NOMO-1 treated with dmso at 0.1 percent for 144 hours (cell line): Measurements from ENCODE around the gene IRF9.
"Not testable (repeated sequence)": the region's sequence is repeated elsewhere in the genome, so short reads cannot be mapped to it uniquely, and the experiment has no call there.

Experiments
- DNase-seq: peaks from one replicate; lab custom pipeline; 2025; ENCODE audit not compliant: unreplicated experiment; lab: John Stamatoyannopoulos, UW

The IRF9 gene

DNA sequence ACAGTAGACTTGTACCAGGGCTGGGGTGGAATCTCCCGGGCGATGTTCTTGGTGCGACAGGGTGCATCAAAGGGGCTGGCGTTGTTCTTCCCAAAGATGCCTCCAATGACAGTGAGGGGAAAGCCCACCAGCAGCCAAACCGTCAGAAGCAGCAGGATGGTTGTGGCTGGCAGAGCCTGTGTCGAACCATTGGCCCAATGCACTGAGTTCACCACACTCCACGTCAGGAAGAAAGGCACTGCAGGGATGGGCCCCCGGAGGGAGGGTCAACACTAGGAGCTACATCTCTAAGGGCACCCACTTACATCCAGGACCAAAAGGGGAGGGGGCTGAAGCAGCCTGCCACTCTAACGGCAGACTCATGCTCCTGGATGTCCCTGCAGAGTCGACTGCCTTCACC, 29.4 kb downstream of the IRF9 start:
- DNase-seq, result no peak

DNA sequence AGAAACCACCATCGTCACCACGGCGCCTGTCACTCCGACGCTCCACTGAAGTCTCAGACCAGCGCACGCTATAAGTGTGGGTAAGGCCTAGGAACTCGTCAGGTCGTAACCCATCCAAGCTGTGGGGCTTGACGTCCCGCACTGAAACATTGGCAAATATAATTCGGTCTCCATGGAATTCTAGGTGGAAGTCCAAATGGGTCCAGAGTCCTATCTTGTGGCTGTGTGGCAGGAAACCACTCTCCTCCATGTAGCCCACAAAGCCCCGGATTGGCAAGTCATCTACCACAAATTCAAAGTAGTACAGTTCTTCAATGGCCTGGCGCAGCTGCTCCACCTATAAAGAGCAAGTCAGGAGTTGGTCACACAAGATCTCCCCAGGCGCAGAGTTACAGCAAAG, 31.9 kb downstream of the IRF9 start:
- DNase-seq, result no peak

DNA sequence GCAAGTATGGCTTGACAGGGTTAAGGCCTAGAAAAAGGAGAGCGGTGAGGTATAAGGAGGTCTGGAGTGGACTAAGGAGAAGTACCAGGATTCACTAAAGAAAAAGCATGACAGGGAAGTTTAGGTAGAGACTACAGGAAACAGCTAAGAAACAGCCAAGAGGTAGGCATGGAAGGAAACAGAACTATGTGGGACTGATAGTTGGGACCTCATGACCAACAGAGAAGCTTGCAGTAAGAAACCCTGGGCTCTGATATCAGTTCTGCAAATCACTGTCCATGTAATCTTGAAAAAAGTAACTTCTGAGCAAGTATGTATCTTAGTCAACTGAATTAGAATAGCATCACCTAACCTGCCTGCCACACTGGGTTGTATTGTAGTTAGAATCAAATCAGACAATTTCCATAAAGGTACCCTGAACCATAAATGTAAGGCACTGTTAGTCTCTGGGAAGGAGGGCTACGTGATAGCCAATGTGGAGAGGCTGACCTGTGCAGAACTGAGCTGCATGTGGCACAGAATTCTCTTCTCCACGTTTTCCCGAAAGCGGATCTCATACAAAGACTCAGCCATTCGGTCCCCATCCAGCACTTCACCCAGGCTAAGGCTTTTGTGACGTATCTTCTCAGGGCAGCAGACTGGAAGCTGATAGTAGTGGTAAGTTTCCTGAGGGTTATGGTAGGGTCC, 33.3 kb downstream of the IRF9 start:
- DNase-seq, result no peak

DNA sequence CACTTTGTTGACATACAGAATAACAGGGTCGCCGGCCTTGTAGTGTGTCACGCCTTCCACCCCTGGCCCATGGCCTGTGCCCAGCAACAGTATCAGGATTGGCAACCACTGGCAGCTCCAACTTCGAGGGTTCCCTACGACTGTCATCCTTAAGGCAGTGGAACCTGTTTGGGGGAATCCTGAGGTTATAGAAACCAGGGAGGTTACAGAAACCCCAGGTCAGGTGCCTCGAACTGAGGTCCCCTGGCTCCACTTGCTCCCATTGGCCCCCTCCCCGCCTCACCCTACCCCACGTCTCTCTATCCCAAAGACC, 33.8 kb downstream of the IRF9 start:
- DNase-seq, result no peak

- DNase-seq, result peak; percentile 84
These were observed 34.4 kb downstream of the IRF9 start, which contains the start of gene TM9SF1 for GRCh38 chr14:24195186-24196070. Gene TM9SF1, minus strand, starts transcription at chr14:24195441. Its CDS starts 422 bp downstream, at chr14:24195019.

GRCh38 chr14:24196071-24197055, 35.3 kb downstream of the IRF9 start:
- peak; percentile 42 for DNase-seq

- DNase-seq, result no peak
These were observed 36.0 kb downstream of the IRF9 start for GRCh38 chr14:24197056-24197450.

DNA sequence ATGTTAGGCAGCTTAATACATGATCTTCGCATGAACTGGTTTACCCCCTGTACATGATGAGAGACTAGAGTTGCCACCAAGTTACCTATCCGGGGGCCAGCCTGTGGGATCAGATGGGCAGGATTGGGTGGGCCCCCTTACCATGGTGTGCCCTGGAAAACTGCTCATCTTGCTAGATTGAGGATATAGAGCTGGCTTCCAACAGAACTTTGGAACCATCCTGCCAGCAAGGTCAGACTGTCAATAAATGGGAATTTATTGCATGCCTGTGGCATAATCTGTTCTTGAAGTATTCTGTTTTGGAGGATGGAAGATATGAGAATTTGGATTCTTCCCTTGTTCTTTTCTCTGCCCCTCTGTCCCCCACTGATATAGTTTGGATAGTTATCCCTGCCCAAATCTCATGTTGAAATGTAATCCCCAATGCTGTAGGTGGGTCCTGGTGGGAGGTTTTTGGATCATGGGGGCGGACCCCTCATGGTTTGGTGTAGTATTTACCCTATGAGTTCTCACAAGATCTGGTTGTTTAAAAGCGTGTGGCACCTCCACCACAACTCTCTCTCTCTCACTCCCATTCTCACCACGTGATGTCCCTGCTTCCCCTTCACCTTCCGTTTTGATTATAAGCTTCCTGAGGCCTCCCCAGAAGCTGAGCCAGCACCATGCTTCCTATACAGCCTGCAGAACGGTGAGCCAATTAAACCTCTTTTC, 37.9 kb downstream of the IRF9 start:
- no peak for DNase-seq

- not testable (repeated sequence) for DNase-seq
These were observed 41.5 kb downstream of the IRF9 start for GRCh38 chr14:24202538-24202937.

DNA sequence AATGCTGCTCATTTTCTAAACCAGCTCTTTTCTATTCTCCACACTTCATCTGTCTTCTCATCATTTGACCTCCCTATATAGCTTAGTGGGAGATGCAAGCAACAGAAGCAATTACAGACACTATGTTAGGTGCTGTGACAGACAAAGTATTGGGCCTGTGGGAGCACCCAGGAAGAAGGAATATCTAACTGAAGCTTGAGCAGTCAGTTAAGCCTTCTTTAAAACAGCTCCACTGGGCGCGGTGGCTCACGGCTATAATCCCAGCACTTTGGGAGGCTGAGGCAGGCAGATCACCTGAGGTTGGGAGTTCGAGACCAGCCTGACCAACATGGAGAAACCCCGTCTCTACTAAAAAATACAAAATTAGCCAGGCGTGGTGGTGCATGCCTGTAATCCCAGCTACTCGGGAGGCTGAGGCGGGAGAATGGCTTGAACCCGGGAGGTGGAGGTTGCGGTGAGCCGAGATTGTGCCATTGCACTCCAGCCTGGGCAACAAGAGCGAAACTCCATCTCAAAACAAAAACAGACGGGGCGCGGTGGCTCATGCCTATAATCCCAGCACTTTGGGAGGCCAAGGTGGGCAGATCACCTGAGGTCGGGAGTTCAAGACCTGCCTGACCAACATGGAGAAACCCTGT, 42.3 kb downstream of the IRF9 start:
- DNase-seq, result not testable (repeated sequence)

- no peak for DNase-seq
These were observed 43.4 kb downstream of the IRF9 start for GRCh38 chr14:24204163-24205146.

- DNase-seq, result no peak
These were observed 45.4 kb downstream of the IRF9 start for GRCh38 chr14:24206260-24207103.

DNA sequence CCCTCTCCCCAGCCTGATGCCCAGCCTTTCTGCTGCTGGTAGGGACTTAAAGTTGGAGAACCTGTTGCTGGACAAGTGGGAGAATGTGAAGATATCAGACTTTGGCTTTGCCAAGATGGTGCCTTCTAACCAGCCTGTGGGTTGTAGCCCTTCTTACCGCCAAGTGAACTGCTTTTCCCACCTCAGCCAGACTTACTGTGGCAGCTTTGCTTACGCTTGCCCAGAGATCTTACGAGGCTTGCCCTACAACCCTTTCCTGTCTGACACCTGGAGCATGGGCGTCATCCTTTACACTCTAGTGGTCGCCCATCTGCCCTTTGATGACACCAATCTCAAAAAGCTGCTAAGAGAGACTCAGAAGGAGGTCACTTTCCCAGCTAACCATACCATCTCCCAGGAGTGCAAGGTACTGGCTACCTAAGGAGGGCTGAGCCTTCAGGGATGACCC, 46.1 kb downstream of the IRF9 start:
- DNase-seq, result no peak

DNA sequence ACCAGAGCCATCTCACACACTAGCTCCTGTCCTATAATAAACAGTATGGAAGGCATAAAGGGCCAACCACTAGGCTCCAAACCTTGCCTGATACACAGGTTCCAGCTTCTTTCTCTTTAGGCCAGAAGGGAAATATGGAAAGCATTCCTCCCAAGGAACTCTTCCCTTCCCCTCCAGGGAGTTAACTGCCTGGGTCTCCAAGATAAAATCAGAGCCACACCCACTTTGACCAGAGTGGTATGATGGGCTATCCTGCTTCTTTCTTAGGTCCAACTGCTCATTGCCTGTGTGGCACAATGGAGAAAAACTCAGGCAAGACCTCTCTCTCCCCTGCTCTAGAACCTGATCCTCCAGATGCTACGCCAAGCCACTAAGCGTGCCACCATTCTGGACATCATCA, 46.6 kb downstream of the IRF9 start:
- DNase-seq, result no peak

GRCh38 chr14:24211311-24211710, 50.2 kb downstream of the IRF9 start:
- DNase-seq, result no peak

DNA sequence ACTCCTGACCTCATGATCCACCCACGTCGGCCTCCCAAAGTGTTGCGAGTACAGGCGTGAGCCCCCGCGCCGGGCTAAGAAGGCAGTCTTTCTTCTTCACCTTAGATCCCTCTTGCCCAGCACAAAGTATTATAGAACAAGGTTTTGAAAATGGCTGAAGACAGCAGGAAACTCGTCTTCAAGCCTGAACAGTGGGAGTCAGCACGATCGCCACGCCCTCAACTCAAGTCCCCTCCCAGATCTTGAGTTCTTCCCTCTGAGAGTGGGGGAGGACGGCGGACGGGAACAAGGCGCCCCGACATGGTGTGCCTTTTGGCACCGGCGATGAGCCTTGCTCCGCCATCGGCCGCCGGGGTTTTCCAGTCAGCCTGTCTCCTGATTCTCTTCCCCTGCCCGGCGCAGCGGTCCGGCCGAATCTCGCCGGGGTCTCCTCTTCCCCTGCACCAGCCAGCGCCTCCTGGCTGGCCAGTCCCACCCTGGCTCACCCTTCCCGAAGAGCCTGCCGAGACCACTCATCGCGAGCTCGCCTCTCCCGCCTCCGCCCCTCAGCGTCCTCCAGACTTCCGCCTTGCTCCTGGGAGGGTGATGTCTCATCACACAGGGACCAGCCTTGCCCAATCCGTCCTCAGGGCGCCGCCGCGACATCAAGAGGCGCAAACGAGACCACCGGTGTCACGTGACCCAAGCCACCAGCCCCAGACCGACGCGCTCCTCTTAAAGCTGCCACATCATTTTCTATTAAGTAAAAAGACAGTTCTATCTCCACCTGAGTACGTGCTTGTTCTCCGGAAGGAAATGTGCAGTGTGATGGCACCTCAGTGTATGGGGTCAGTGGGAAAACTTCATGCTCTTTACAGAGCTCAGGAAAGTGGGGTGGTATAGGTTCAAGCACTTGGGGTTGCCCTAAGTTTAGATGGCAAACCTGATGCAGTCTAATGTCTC, 52.1 kb downstream of the IRF9 start, which contains the start of gene CHMP4A:
Gene CHMP4A (minus strand): TSS at position 565 of the 942 bp plus-strand sequence. CDS start 49 bp downstream, at position 516.
- peak; percentile 95 for DNase-seq
